A673 (cell line): ENCODE results near the gene ASPM. TPM values are rescaled to one million over a fixed set of nuclear protein-coding genes. Genes with fewer than 3 reads are reported as not detected.
"Not testable (repeated sequence)": the region's sequence is repeated elsewhere in the genome, so short reads cannot be mapped to it uniquely, and the experiment has no call there.

Experiments used
- BruUV-seq: library from RNA; stranded (reverse); fragments of 400-500 nt; replicated peaks from 2 replicates; lab custom pipeline; 2021; lab: Mats Ljungman, UMichigan
- CTCF ChIA-PET: fragments of 300-600 bp; sonication (Branson Sonifier 250); formaldehyde crosslinking; loops from one replicate; lab custom pipeline; 2022; ENCODE audit warnings: antibody characterized with exemption; lab: Charles Lee
- POLR2A ChIA-PET: fragments of 300-600 bp; sonication (Branson Sonifier 250); formaldehyde crosslinking; loops from one replicate; lab custom pipeline; 2022; ENCODE audit warnings: antibody characterized with exemption; ENCODE audit not compliant: low non-redundant PET; lab: Charles Lee
- DNase-seq: peaks from one replicate; pipeline ENCODE4 v3.0.0-alpha.2; 2015; ENCODE audit warnings: low spot score
- H3K27ac ChIP-seq: fragments of 200-600 bp; sonication (generic); 2 replicates; pipeline ENCODE4 v1.5.1; 2016; ENCODE audit warnings: mixed run types, low read depth, mild to moderate bottlenecking, mixed read lengths, antibody characterized with exemption, low read length; ENCODE audit not compliant: poor library complexity, severe bottlenecking
- H3K27me3 ChIP-seq: fragments of 200-600 bp; sonication (generic); replicated peaks from 2 replicates; pipeline ENCODE4 v1.6.1; 2017; ENCODE audit warnings: mixed run types, low read depth, mild to moderate bottlenecking, mixed read lengths, antibody characterized with exemption, low read length; ENCODE audit not compliant: insufficient read depth, poor library complexity
- H3K36me3 ChIP-seq: fragments of 200-600 bp; sonication (generic); 2 replicates; pipeline ENCODE4 v1.6.1; 2016; ENCODE audit warnings: mixed run types, mild to moderate bottlenecking, mixed read lengths, antibody characterized with exemption, low read length; ENCODE audit not compliant: insufficient read depth, poor library complexity, severe bottlenecking
- H3K4me1 ChIP-seq: fragments of 200-600 bp; sonication (generic); 2 replicates; pipeline ENCODE4 v1.6.1; 2017; ENCODE audit warnings: mixed run types, mild to moderate bottlenecking, mixed read lengths, antibody characterized with exemption, low read length; ENCODE audit not compliant: insufficient read depth, poor library complexity, severe bottlenecking
- H3K4me3 ChIP-seq: fragments of 200-600 bp; sonication (generic); 2 replicates; pipeline ENCODE4 v1.5.1; 2016; ENCODE audit warnings: low read depth, mixed run types, mild to moderate bottlenecking, mixed read lengths, low read length; ENCODE audit not compliant: poor library complexity, severe bottlenecking
- H3K9me3 ChIP-seq: fragments of 200-600 bp; sonication (generic); 2 replicates; pipeline ENCODE4 v1.6.1; 2016; ENCODE audit warnings: mixed run types, low read depth, mild to moderate bottlenecking, mixed read lengths, antibody characterized with exemption, low read length; ENCODE audit not compliant: poor library complexity, severe bottlenecking
- CTCF ChIP-seq: fragments of 300-800, 200-600 bp; sonication (generic); conservative IDR thresholded peaks from 2 replicates; pipeline ENCODE4 v1.5.1; 2017; ENCODE audit warnings: low read depth, mild to moderate bottlenecking, antibody characterized with exemption, low read length, moderate library complexity, mixed read lengths
- EZH2 ChIP-seq: fragments of 200-600 bp; sonication (generic); IDR thresholded peaks from 2 replicates; pipeline ENCODE4 v1.6.1; 2017; ENCODE audit warnings: borderline replicate concordance, low read depth, mild to moderate bottlenecking, mixed read lengths, antibody characterized with exemption, low read length; ENCODE audit not compliant: poor library complexity, severe bottlenecking
- intact Hi-C: fragments of 100-400 bp; cut with micrococcal nuclease; formaldehyde crosslinking; loops from one replicate; pipeline ENCODE4 v1.10.0; 2022; ENCODE audit not compliant: unreplicated experiment
- total RNA-seq: library from RNA; stranded (reverse); gene quantifications from 2 replicates; pipeline ENCODE4 v1.2.3, GENCODE V29; 2021

Gene ASPM
- total RNA-seq, 1 experiment from 2014 or later, result 78.5 TPM

- no peaks in the 10 kb centered on the region for H3K9me3 ChIP-seq
- no peaks in the 10 kb centered on the region for H3K4me1 ChIP-seq
- CTCF ChIA-PET, result no interaction called here
- intact Hi-C loops, result no loop called here
- no peaks in the 10 kb centered on the region for H3K36me3 ChIP-seq
- POLR2A ChIA-PET, result no interaction called here
- H3K4me3 ChIP-seq, result no peak overlapping the region
- BruUV-seq, result no TSS peak
- no peaks in the 10 kb centered on the region for H3K27me3 ChIP-seq
- no peak overlapping the region for H3K27ac ChIP-seq
- no peak for DNase-seq
- no peak for TF ChIP-seq CTCF
- TF ChIP-seq EZH2, result no peak
Measured at GRCh38 chr1:197041486-197042353, 104.7 kb downstream of the ASPM start.

- no peaks in the 10 kb centered on the region for H3K27me3 ChIP-seq
- H3K4me1 ChIP-seq, result no peaks in the 10 kb centered on the region
- intact Hi-C loops, result no loop called here
- H3K36me3 ChIP-seq, result no peaks in the 10 kb centered on the region
- POLR2A ChIA-PET, result no interaction called here
- TF ChIP-seq CTCF, result no peak
- no peak for TF ChIP-seq EZH2
- DNase-seq, result no peak
- no peak overlapping the region for H3K4me3 ChIP-seq
- H3K9me3 ChIP-seq, result no peaks in the 10 kb centered on the region
- BruUV-seq, result no TSS peak
- CTCF ChIA-PET, result no interaction called here
- H3K27ac ChIP-seq, result no peak overlapping the region
Measured at GRCh38 chr1:197036861-197037260, 109.6 kb downstream of the ASPM start.

GRCh38 chr1:197034631-197035339 lies 111.7 kb downstream of the ASPM start:
- POLR2A ChIA-PET, result interaction anchor here (0.7 kb wide), 1 partner anchor 21 kb away, joined by 9 read pairs; no protein-coding TSS in a partner anchor
- H3K27ac ChIP-seq, H3K36me3 ChIP-seq, H3K9me3 ChIP-seq, H3K4me3 ChIP-seq, BruUV-seq, H3K27me3 ChIP-seq, CTCF ChIA-PET, H3K4me1 ChIP-seq, DNase-seq, intact Hi-C loops: not testable (repeated sequence)

Other genes with a start within 250 kb of the ASPM start
- not detected in 2 replicates for gene CFHR2, start 202.9 kb downstream of the ASPM start, total RNA-seq
- not detected in 2 replicates for gene CFHR5, start 169.1 kb downstream of the ASPM start, total RNA-seq
- gene F13B, start 79.4 kb downstream of the ASPM start, total RNA-seq, result not detected in 2 replicates
- gene ZBTB41, start 54.6 kb upstream of the ASPM start, total RNA-seq, result 9.3 and 9.6 TPM in 2 replicates
- 0.13 TPM in 1 of 2 replicates, not detected in the other for gene CRB1, start 121.6 kb upstream of the ASPM start, total RNA-seq